HG03108 (cell line): Measurements from ENCODE around the gene SLC1A7.

Experiments
- ATAC-seq: cut with Tn5 transposase; IDR thresholded peaks from one replicate; pipeline ENCODE4 v1.9.1; 2021; ENCODE audit warnings: moderate library complexity; ENCODE audit not compliant: unreplicated experiment

SLC1A7 gene

DNA sequence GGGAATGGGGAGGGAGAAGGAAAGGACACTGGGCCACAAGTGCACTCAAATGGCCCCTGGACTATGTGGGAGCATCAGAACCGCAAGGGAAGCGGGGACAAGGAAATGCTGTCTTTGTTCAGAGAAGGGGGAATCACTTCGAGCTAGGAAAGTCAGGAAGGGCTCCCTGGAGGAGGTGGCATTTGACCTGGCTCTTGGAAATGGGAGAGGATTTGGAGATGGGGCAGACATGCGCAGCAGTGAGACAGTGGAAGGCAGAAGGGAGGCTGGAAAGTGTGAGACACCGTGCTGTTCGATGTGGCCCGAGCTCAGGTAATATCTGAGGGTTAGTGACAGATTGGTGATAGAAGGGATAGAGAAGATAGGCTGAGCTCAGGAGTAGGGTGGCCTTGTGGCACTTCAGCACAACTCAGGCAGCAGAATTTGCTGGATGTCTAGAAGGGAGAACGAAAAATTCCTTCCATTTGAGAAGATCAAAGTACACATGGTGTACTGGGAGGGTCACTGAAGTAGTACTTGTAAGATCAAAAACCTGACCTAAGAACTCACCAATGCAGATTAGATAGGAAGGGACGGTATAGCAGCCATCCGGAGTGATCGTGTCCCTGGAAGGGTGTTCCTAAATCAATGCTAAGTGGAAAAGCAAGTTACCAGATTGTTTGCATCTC lies 25.4 kb downstream of the SLC1A7 start:
- no peak for ATAC-seq

DNA sequence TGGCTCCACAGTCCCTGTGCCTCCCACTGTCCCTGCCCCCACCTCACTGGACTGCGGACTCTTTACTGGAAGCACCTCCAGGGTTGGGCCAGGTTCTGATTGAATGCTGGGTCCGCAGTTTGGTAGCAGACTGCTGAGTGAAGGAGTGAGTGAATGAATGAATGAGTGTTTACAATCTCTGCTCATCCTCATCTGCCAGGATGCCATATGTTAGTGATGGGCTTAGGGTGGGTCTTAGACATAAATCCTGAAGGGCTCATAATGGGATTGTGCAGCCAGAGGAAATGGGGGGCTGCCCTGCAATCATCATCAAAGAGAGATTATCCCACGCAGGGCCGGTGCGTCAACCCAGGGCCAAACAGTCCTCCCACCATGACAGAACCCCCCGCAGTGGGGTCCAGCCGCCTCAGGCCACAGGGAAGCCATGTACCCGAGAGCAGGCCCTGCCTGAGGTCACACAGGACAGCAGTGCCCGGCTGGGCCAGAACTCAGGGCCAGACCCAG lies 26.1 kb downstream of the SLC1A7 start:
- no peak for ATAC-seq

DNA sequence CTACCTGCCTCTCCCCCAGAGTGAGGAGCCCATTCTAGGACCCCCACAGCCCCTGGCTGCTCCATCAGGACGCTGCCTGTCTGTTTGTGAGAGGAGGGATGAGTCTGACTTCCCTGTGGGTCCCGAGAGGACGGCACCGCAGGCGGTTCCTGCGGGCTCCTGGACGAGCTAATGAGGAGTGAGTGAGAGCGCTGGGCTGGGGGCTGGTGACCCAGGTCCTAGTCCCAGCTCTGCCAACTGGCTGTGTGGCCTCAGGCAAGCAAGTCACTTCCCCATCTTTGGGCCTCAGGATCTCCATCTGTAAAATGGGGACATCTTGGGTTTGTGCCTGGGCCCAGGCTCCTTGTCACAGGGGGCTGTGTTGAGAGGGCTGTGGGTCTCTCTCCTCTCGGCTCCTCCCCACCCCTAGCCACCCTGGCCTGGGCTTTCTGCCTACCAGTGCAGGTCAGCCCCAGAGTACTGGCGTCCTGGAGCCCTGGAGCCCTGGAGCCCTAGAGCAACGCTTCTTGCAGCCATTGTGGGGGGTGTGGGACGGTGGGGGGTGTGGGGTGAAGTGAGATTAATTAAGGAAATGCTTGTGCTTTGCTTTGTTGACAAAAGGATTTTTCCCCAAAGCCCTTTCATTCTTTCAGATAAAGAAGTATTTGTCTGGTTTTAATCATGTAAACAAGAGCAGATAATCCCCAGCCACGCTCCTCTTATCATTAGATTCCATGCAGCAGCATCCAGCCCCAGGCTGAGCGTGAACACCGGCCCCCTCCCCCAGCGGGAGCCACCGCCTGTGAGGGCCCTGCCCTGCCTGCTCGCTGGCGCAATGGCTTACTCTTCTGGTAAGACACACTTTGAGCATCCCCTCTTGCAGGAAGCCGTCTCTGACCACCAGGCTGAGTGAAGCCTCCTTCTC lies 26.8 kb downstream of the SLC1A7 start:
- no peak for ATAC-seq

DNA sequence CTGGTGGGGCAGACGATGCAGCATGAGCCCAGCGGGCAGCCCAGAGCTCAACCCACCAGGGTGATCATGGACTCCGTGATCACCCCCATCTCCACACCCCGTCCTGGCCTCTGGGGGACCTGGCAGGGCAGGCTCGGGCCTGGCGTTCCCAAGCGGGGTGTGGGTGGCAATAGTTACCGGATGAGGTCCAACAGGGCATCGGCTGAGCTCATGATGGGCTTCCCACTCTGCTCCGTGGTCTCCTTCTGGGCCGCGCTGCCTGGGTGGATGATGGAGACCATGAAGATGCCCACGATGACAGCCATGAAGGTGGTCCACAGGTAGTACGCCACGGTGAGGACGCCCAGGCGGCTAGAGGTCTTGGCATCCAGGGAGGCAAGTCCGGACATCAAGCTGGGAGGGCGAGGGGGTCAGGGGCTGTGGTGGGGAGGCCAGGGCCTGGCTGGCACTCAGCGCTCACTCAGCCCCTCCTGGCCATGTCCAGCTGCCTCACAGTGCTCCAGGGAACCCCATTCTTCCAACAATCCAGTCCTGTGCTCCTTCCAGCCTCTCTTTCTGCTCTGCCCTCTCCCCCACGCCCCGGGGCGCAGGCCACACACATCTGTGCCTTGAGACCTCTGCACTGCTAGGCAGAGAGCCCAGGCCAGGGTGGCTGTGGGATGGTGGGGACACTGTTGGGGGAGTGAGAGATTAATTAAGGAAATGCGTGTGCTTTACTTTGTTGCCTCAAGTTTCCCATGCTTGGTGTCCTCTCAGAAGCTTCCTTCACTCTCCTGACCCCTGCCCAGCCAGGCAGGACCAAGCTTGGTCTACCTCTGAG lies 27.6 kb downstream of the SLC1A7 start:
- ATAC-seq = no peak

DNA sequence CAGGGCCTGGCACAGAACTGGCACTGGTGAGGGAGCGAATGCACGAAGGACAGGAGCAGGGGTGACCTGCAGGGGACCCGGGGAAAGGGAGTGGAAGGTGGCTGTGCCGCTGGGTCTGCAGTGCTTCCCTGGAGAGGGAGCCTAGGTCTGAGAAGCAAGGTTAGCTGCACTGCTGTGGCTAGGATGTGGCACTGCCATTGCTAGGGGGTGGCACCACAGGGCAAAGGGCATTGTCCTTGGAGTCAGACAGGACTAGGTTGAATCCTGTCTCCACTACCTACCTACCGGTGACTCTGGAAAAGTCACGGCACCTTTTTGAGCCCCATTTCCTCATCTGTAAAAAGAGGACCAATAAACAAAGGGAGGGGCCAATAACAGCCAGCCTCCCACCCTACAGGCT lies 28.3 kb downstream of the SLC1A7 start:
- no peak for ATAC-seq

DNA sequence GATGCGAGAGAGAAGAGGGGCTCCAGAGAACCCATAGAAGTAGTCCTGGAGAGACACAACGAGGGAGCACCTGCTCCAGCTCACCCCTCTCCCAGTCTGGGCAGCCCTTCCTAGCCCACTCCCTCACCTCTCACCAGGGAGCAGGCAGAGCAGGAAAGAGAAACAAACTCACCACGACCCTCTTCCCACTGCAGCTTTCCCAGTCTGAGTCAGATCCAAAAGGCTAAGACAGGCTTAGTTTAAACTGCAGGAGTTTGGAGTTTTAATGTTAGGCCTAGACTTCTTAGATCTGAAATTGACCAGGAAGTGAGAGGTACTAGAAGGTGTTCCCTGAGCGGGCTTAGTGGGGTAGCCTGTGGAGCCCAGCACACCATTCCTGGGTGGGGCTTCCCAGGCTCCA lies 29.6 kb downstream of the SLC1A7 start:
- no peak for ATAC-seq

DNA sequence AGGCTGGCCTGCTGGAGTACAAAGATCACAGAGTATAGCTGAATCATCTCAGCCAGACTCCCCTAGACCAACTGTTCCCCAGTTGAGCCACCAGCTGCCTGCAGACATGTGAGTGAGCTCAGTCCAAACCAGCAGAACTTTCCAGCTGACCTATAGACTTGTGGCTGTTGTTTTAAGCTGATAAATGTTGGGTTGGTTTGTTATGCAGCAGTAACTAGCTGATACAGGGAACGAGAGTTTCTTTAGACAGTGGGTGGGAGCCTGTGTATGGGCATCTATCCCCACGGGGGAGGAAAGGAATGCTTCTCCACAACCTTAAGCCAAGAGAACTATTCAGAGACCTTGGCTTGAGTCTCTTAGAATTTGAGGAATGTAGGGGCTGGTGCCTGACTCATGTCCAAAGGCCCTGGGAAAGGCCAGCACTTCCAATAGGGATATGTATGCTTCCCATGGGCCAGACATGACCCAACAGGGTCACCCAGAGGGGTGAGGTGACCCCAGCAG lies 30.1 kb downstream of the SLC1A7 start:
- ATAC-seq = no peak

DNA sequence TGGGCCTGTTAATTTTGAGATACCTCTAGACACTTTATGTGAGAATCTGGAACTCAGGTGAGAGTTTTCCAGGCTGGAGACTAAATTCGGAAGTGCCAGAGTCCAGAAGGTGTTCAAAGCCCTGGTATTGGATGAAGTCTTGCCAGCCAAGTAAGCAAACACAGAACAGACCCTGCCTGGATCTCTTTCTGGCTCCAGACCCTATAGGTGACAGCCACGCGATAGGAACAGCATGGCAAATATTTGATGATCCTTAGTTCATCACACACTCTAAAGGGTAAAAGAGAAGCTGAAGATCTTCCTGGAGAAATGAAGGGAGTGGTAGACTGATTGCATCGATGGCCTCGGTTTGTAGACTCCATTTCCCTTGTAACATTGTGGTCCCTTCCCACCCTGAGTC lies 30.7 kb downstream of the SLC1A7 start:
- no peak for ATAC-seq

DNA sequence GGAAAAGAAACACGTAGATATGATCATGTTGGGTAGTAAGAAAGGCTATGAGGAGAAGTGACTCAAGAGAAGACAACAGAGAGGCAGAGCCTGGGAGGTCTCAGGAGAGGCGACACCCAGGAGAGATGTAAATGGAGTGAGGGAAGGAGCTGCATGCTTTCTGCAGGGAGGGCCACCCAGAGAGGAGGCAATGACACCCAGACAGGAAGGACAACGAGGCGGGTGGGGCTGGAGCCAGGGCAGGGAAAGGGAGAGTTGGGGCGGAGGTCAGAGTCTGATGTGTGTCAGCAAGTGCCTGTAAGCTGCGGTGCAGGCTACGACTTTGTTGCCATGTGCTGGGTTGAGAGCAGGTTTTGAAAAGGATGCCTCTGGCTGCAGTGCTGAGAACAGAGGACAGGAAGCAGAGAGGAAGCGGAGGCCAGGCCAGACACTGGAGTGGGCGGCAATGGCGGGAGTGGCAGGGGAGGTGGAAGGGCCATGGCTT lies 31.3 kb downstream of the SLC1A7 start:
- no peak for ATAC-seq

DNA sequence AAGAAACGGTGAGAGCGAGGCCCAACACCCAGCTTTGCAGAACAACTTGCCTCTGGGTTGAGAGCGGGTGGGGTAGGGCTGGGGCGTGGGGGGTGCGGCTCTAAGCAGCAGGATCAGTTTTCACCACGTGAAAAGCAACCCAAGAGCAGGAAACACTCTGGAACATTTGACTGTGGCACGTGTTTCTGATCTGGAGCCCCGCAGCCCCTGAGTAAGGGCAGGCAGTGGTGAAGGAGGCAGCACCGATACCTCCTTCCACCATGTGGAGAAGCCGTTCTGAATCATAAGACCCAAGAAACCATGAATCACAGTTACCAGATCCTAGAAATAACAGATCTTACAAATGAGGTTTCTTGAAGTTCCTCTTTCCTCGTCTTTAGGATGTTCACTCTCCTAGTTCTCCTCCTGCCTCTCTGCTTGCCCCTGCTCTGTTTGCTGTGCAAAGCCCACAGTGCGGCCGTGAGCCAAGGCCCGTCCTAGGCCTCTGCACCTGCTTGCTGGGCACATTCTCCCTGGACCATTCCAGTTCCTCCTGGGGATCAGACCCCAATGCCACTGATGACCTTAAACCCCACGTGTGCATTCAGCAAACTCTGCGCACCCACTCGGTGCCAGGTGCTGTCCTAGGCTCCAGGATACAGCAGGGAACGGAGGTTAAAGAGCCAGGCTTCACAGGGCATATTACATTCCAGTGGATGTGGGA lies 31.9 kb downstream of the SLC1A7 start:
- ATAC-seq = no peak

DNA sequence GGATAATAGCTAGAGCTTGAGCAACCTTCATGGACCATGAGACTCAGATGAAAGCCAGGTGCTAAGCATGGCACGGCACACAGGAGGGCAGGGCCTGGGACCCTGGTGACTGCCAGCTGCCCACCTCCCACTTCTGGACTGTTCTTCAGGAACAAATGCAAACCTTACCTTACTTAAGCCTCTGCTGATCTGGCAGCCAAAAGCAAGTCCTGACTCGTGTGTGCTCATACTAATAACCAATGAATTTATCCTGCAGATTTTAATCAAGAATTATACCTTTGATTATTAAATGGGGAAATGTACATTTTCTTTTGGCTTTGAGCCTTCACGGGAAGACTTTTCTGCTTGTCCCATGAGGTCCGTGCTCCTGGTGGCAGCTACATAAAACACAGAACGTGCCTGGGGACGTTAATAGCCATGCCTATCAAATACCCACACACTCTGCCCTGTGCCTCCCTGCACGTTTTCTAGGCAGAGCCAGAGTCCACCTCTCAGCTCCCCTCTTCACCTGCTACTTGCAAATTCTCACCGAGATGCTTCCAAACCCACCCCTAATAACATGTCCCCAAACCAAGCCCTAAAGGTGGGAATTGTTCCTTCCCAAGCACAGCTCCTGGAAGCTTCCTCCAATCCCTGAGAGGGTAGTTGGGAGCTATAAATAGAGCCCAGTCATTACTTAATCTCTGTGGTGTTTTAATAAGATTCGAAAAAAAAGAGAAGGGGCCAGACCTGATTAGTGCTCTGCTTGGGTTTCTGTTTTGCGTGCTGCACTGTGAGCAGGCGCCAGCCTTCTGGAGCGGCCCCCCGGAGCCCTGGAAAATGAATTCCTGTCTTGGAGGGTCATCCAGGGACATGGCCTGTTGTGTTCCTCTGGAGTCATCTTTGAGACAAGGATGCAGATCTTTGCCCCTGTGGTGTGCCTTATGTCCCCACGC lies 33.5 kb downstream of the SLC1A7 start:
- ATAC-seq = no peak

DNA sequence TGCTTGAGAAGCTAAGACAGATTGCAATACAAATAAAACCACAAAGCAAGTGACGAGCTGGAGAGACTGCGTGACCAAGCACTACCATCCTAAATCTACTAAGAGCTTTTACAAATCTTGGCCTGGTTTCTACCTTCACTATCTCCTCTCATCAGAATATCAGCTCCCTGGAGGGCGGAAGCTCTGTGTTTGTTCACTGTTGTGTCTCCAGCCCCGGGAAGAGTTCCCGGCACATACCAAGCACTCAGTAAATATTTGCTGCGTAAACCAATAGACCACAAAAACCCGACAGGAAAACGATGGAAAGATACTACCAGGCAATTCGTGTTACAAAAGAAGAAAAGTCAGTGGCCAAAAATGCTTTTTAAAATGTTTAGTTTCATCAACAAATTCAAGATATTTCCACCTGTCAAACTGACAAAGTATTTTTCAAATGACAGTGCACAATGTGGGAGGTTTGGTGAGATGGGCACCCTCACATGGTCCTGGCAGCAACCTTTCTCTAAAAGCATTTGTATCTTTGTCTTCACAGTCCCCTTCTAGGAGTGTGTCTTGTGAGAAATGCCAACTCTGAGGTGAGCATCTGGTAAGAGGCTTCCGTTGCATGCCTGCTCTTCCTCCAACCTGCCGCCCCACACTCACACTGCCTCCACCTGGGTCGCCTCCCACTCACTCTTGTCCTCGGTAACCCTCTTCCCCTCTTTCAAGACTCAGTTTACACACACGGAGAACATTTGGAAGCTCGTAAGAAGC lies 34.7 kb downstream of the SLC1A7 start:
- no peak for ATAC-seq

DNA sequence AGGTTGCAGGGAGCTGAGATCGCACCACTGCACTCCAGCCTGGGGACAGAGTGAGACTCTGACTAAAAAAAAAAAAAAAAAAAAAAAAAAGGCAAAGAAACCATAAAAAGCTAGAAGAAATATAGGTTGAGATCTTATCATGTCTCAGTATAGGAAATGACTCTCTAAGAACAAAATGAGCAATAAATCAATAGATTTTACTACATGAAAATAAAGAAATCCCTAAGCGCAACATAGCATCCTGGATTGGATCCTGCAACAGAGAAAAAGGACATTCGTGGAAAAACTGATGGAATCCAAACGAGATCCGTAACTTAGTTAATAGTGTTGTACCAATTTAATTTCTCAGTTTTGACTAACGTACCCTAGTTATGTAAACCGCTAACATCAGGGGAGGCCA lies 35.3 kb downstream of the SLC1A7 start:
- ATAC-seq = no peak

DNA sequence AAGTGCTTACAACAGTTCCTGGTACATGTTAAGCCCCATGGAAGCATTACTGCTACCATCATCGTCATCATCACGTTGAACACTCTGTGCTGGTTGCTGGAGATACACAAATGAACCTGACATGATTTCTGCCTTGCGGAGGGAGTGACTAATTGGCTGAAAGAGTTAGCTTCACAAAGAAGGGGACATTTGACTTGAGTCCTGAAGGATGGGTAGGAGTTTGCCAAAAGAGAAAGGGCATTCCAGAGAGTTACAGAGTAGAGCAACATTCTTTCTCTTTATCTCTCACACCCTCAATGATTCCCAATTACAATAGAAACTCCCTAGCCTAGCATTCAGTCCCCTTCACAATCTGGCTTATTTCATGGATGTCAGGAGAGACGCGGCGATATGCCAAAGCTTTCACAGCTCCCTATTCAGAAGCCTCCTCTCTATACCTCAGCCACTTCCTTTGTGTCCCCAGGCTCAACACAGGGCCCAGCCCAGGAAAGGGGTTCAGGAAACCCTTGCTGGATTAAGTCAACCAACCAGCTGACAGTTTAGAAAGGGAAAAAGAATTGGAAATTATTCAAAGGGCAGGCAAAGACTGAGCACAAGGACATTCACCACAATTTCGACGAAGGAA lies 38.0 kb downstream of the SLC1A7 start:
- ATAC-seq = no peak

DNA sequence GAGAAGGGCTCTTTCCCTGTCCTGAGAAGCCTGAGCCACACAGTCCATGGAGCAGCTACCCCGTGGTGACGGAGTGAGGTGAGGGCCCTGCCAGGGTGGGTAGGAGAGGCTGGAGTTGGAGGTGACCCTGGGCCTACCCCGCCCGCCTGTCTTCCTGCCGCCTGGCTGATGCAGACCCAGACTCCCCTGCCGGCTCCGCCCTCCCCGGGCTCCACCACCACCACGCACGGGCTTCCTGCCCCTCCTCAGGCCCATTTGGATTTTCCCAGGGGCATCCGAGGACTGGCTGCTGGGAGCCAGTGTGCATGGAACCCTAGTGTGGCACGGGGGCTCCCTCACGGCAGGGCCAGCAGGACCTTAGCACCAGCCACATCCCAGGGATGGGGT lies 47.9 kb downstream of the SLC1A7 start:
- no peak for ATAC-seq

DNA sequence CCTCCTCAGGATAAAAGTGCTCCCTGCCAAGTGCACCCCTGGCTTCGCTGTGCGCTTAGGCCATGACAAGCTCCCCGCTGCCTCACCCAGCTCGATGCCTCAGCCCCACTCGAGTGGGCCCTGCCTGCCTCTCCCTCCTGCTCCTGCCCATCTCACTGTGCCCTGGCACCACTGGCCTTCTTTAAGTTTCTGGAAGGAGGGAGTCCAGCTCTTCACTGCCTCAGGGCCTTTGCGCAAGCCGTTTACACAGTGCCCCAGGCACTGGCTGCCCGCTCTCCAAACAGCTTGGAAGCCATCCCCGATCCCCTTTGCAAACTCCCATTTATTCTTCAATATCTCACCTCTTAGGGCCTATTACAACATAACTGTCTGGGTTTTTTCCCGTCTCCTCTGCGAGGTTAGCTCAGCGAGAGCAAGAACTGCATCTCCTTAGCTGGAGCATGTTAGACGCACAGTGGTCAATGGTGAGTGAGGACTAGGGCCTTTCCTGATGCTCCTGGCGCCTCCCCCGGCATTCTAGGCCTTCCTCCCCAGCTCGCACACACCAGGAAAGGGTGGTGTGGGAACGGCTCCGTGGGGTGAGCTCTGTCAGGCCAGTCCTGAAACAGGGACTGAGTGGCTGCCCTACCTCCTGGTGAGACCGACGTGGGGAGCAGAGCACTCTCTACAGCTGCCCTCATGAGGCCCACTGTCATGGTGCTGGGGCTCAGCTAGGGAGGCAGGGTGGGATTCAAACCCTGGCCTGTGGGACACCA lies 48.5 kb downstream of the SLC1A7 start:
- ATAC-seq = no peak

DNA sequence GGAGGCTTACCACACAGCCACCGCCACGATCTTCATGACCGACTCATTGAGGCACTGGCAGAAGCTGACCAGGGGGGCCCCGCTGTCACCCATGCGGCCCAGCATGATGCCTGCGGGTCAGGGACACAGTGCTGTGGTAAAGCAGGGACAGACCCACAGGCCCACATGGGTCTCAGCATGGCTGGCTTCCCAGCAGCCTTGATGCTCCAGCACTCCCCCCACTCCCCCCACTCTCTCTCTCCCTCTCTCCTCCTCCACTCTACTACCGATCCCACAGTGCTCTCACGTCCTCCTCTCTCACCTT lies 49.0 kb downstream of the SLC1A7 start:
- ATAC-seq = no peak
